SK-N-MC (cell line): ENCODE data around the gene MAP1B.

Experiments used
- EZH2 ChIP-seq: fragments of 200-600 bp; sonication (generic); IDR thresholded peaks from one replicate; pipeline ENCODE4 v1.6.1; 2017; ENCODE audit warnings: antibody characterized with exemption
- POLR2AphosphoS5 ChIP-seq: IDR thresholded peaks from 2 replicates; pipeline ENCODE4 v1.6.1; 2012; ENCODE audit warnings: mild to moderate bottlenecking, low read depth, low read length, borderline replicate concordance

DNA sequence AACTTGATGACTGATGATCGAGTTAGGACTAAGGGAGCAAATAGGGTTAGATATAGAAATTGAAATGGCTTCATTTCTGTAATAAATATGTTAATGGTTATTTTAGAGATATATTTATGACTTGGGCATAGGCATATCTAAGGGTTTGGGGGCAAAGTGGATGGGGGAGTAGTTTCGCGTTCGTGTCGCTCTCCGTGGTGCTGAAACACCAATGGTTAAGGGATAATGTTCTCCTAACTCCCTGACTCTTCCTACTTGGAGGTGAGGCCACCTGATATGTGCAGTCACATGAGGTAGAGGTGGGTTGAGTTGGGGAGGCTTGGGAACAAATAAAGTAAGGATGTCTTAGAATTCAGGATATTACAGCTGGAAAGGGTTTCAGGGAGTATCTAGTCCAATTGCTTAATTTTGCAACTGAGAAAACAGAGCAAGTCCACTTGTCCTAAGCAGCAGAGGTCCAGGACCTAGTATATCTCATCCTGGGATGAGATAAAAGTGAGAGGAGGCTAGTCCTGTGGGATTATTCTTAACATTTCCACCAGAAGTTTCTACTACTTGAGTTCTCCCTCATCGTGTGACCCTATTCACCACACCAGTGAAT, 44.0 kb upstream of the MAP1B start:
- TF ChIP-seq EZH2 (no peak), POLR2AphosphoS5 (no peak)
